CD4-positive, alpha-beta T cell treated with Interleukin-15 for 1 hour (primary cell): ENCODE measurements around the gene OR10H2.
"Not testable (repeated sequence)": the region's sequence is repeated elsewhere in the genome, so short reads cannot be mapped to it uniquely, and the experiment has no call there.

Experiments
- DNase-seq: peaks from one replicate; pipeline ENCODE4 v3.0.0-alpha.2; 2020

Gene OR10H2

DNA sequence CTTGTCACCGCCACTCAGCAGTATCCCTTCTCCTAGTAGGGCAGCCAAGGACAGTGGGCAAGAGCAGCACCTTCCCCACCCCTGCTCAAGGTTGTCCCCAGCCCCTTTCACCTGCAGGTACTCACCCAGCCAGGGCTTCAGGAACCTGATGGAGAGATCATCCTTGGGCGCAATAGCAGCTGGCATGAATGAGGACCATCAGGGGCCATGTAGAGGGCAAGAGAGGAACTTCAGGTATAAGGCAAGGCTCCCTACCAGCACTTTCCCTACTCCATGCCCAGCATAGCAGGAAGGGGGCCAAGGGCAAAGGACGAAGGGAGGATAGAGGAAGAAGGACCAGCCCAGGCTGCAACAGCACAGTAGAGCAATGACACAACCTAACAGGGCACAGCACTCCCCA lies 46.3 kb downstream of the OR10H2 start:
- not testable (repeated sequence) for DNase-seq

DNA sequence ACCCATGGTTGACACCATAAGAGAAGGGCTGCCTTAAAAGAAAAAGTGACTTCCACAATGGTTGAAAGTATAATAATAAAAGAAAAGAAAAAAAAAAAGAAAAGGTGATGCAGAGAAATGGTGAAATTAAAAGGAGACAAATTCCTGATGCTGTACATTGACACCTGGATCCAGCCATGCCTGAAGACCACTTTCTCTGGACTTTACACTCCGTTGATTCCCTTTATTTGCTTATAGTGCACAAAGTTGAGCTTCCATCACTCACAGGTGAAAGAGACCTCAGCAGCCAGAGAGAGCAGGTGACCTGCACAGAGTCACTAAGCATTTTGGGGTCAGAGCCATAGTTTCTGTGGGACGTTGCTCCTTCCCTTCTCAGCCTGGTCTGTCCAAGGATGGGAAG lies 47.4 kb downstream of the OR10H2 start:
- DNase-seq = no peak

DNA sequence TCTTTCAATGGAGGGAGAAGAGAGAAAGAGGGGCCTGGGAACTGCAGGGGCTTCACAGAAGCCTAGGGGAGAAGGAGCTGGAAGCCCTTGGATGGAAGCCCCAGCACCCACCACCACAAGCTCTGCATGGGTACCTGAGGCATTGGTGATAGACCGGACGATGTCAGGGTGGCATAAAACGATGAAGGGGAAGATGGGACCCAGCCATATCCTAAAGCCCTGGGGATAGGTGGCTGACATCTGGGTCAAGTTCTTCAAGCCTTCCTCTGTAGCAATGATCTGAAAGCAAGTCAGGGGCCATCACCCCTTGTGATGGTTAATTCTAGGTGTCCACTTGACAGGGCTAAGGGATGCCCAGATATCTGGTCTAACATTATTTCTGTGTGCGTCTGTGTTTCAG lies 48.4 kb downstream of the OR10H2 start:
- DNase-seq = no peak

DNA sequence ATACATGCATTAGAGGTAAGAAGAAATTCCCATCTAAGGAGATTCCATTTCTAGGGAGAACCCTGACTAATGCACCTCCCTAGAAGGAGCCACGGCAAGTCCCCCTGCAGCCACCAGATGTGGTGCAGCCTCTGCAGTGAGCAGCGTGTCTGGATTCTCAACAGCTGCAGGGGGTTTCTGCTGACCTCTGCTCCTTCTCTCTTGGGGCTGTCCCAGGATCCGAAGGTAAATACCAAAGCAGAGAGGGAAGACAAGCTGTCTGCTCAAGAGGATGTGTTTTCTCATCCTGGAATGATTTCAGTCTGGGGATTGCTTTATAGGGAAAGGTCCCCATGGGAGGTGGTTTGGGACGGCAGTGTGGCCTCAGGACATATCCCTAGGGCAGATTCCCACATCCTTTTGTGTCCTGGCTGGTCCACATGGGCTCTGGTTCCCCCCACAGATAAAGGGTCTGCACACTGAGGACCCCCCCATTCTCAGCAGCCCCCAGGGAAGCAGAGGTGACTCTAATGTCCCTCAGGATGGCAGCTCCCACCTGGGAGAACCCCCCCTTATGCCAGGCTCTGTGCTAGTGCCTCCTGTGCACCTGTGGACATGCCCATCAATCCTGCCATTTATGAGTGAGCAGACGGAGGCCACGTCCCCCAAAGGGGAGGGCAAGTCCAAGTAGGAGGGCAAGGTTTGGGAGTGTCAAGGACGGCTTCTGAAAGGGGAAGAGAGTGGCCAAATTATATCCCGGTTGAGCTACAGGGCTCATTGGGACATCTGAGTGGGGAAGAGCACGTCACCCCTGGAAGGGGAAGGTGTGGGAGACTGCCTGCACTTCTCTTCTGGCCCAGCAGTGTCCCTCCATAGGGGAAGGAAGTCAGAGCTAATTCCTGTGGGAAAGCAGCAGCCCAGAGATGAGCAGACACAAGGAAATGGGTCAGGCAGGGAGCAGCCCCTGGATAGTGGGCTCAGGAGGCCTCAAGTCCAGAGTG lies 49.5 kb downstream of the OR10H2 start:
- DNase-seq = no peak
